Keratinocyte (primary cell): ENCODE data around the gene CIROP. TPM values are rescaled to one million over a fixed set of nuclear protein-coding genes. Genes with fewer than 3 reads are reported as not detected.

ENCODE experiments used
- DNase-seq: peaks from one replicate; pipeline ENCODE4 v3.0.0-alpha.2; 2011; ENCODE audit warnings: low read depth, missing footprints, low spot score
- FAIRE-seq: peaks from 2 replicates; lab custom pipeline; 2011; peaks lifted over from hg19 to GRCh38; lab: Jason Lieb, UNC
- H2AFZ ChIP-seq: 2 replicates; pipeline ENCODE4 v1.6.0; 2012; ENCODE audit warnings: low read length, control low read depth, inconsistent platforms; ENCODE audit not compliant: control insufficient read depth
- H3K27ac ChIP-seq: 2 replicates; pipeline ENCODE4 v1.5.1; 2011; ENCODE audit warnings: low read length; ENCODE audit not compliant: control insufficient read depth, insufficient read depth
- H3K27me3 ChIP-seq: 3 replicates; pipeline ENCODE4 v1.6.0; 2011; ENCODE audit warnings: low read length; ENCODE audit not compliant: control insufficient read depth, insufficient read depth; ENCODE audit errors: extremely low read depth
- H3K36me3 ChIP-seq, 2 experiments: 2 replicates in 1 of 2; 3 replicates in 1 of 2; pipeline ENCODE4 v1.5.1; 2011; ENCODE audit warnings: low read length in 2 of 2, mild to moderate bottlenecking in 1 of 2; ENCODE audit not compliant: control insufficient read depth in 2 of 2, insufficient read depth in 2 of 2; ENCODE audit errors: extremely low read depth in 1 of 2
- H3K4me1 ChIP-seq: 3 replicates; pipeline ENCODE4 v1.5.1; 2011; ENCODE audit warnings: low read length; ENCODE audit not compliant: control insufficient read depth, insufficient read depth; ENCODE audit errors: extremely low read depth
- H3K4me2 ChIP-seq: 3 replicates; pipeline ENCODE4 v1.6.0; 2011; ENCODE audit warnings: low read depth, low read length; ENCODE audit not compliant: control insufficient read depth, insufficient read depth; ENCODE audit errors: extremely low read depth
- H3K4me3 ChIP-seq, 3 experiments: fragments of 200-600 bp in 1 of 3; sonication (generic) in 1 of 3; 2 replicates in 2 of 3; 3 replicates in 1 of 3; pipeline ENCODE4 v1.5.1; 2011 to 2016; ENCODE audit warnings: low read length in 3 of 3, mild to moderate bottlenecking in 3 of 3, control low read depth in 2 of 3, inconsistent platforms in 1 of 3, low read depth in 1 of 3, mixed read lengths in 1 of 3, mixed run types in 1 of 3, moderate library complexity in 1 of 3; ENCODE audit not compliant: control insufficient read depth in 2 of 3, insufficient read depth in 2 of 3; ENCODE audit errors: extremely low read depth in 1 of 3
- H3K79me2 ChIP-seq: 2 replicates; pipeline ENCODE4 v1.6.0; 2012; ENCODE audit warnings: low read length; ENCODE audit not compliant: control insufficient read depth, insufficient read depth
- H3K9ac ChIP-seq: 3 replicates; pipeline ENCODE4 v1.6.0; 2011; ENCODE audit warnings: low read length; ENCODE audit not compliant: control insufficient read depth, insufficient read depth; ENCODE audit errors: extremely low read depth
- H3K9me1 ChIP-seq: 3 replicates; pipeline ENCODE4 v1.6.0; 2011; ENCODE audit warnings: low read length; ENCODE audit not compliant: control insufficient read depth, insufficient read depth; ENCODE audit errors: extremely low read depth
- H3K9me3 ChIP-seq: 2 replicates; pipeline ENCODE4 v1.5.1; 2012; ENCODE audit warnings: low read depth, low read length; ENCODE audit not compliant: control insufficient read depth
- H4K20me1 ChIP-seq: 3 replicates; pipeline ENCODE4 v1.6.0; 2011; ENCODE audit warnings: low read length; ENCODE audit not compliant: control insufficient read depth, insufficient read depth; ENCODE audit errors: extremely low read depth
- CTCF ChIP-seq, 3 experiments: IDR thresholded peaks in 1 of 3; conservative IDR thresholded peaks in 1 of 3; optimal IDR thresholded peaks in 1 of 3; 2 replicates in 2 of 3; 3 replicates in 1 of 3; pipeline versions ENCODE3 to v1.5.1; 2011; ENCODE audit warnings: low read length in 3 of 3, mild to moderate bottlenecking in 3 of 3, moderate library complexity in 2 of 3, control low read depth in 1 of 3, inconsistent platforms in 1 of 3; ENCODE audit not compliant: insufficient read depth in 2 of 3; ENCODE audit errors: extremely low read depth in 1 of 3
- EZH2 ChIP-seq: IDR thresholded peaks from one replicate; pipeline ENCODE4 v1.6.1; 2012; ENCODE audit warnings: inconsistent platforms, mild to moderate bottlenecking, low read length, moderate library complexity
- dilution Hi-C: fragments of 300-500 bp; cut with MboI; formaldehyde crosslinking; loops from one replicate; pipeline ENCODE4 v1.7.0; 2020; ENCODE audit warnings: low sequenced_read_pairs; ENCODE audit not compliant: extremely low pct_ligation_motif_present
- polyA plus RNA-seq, 5 experiments: library from polyadenylated mRNA; depleted of rRNA in 3 of 5; stranded (reverse) in 3 of 5; stranded (forward) in 1 of 5; unstranded in 1 of 5; fragments of >200 nt; gene quantifications; 1 replicate in 1 of 5; 2 replicates in 3 of 5; 3 replicates in 1 of 5; pipeline versions ENCODE4 v1.2.1 to v1.2.3, GENCODE V29; 2011 to 2012; ENCODE audit warnings: missing spikeins in 2 of 5, low read depth in 1 of 5, low replicate concordance in 1 of 5

Gene CIROP
- polyA plus RNA-seq, 1 donor (not counting 4 experiments of a cell fraction or from before 2014, with no cell fraction given) = not detected

GRCh38 chr14:23141706-23142444 lies 37.1 kb upstream of the CIROP start:
- TF ChIP-seq EZH2 (no peak), CTCF (optimal IDR thresholded peaks at IDR 0.05 in 1 of 3, IDR thresholded peaks at IDR 0.05 in 1 of 3, conservative IDR thresholded peaks at IDR 0.05 in 1 of 3; ENCODE audit: extremely low read depth in 1 of 3, insufficient read depth in 2 of 3, low read length in 3 of 3) (no peak)
- H3K4me3 ChIP-seq = no peak overlapping the region
- no peaks in the 10 kb centered on the region for H4K20me1 ChIP-seq
- peak overlapping the region; percentile 11 for H3K9ac ChIP-seq
- peaks cover 41% of the 10 kb centered on the region for H3K4me1 ChIP-seq
- no peaks in the 10 kb centered on the region for H3K9me1 ChIP-seq
- FAIRE-seq (no peak), DNase-seq (no peak)
- peaks cover 7 to 8% of the 10 kb centered on the region in 2 experiments for H3K36me3 ChIP-seq
- H3K4me2 ChIP-seq = peak overlapping the region; percentile 8
- H3K79me2 ChIP-seq = no peaks in the 10 kb centered on the region
- H2AFZ ChIP-seq = no peak overlapping the region
- dilution Hi-C loops = no loop called here
- no peaks in the 10 kb centered on the region for H3K9me3 ChIP-seq
- no peaks in the 10 kb centered on the region for H3K27me3 ChIP-seq
- H3K27ac ChIP-seq = peak overlapping the region; percentile 6

GRCh38 chr14:23140371-23140770 lies 35.6 kb upstream of the CIROP start:
- Histone ChIP-seq H3K4me2 (no peak overlapping the region), H3K9ac (no peak overlapping the region), H3K27ac (no peak overlapping the region), H3K27me3 (no peaks in the 10 kb centered on the region), H3K9me1 (no peaks in the 10 kb centered on the region), H3K9me3 (no peaks in the 10 kb centered on the region), H2AFZ (no peak overlapping the region), H3K79me2 (no peaks in the 10 kb centered on the region), H4K20me1 (no peaks in the 10 kb centered on the region), H3K4me3 (no peak overlapping the region), H3K36me3 (peaks cover 6 to 11% of the 10 kb centered on the region in 2 experiments), H3K4me1 (peaks cover 43% of the 10 kb centered on the region)
- no peak for TF ChIP-seq EZH2
- TF ChIP-seq CTCF (optimal IDR thresholded peaks at IDR 0.05 in 1 of 3, IDR thresholded peaks at IDR 0.05 in 1 of 3, conservative IDR thresholded peaks at IDR 0.05 in 1 of 3; ENCODE audit: extremely low read depth in 1 of 3, insufficient read depth in 2 of 3, low read length in 3 of 3) = no peak
- dilution Hi-C loops = no loop called here
- FAIRE-seq = no peak
- DNase-seq = no peak
